ENCODE data around the gene ACSM6.

Gene ACSM6

GRCh38 chr10:95176101-95176500 is 17.9 kb upstream of the ACSM6 start:
- no peak for TF ChIP-seq CTCF (IDR thresholded peaks at IDR 0.05; ENCODE audit: control insufficient read depth, extremely low read depth, insufficient read depth)
- H3K4me3 ChIP-seq (ENCODE audit: low read depth, low read length), result no peak overlapping the region
- DNase-seq (ENCODE audit: low read depth), result no peak

- H3K4me3 ChIP-seq (ENCODE audit: low read depth, low read length), result no peak overlapping the region
- DNase-seq (ENCODE audit: low read depth), result no peak
- TF ChIP-seq CTCF (IDR thresholded peaks at IDR 0.05; ENCODE audit: control insufficient read depth, extremely low read depth, insufficient read depth), result no peak
Measured at GRCh38 chr10:95177429-95177828, 16.6 kb upstream of the ACSM6 start.

GRCh38 chr10:95178266-95178665 is 15.8 kb upstream of the ACSM6 start:
- DNase-seq (ENCODE audit: low read depth), result no peak
- TF ChIP-seq CTCF (IDR thresholded peaks at IDR 0.05; ENCODE audit: control insufficient read depth, extremely low read depth, insufficient read depth), result no peak

GRCh38 chr10:95178797-95179196 is 15.2 kb upstream of the ACSM6 start:
- TF ChIP-seq CTCF (IDR thresholded peaks at IDR 0.05; ENCODE audit: control insufficient read depth, extremely low read depth, insufficient read depth), result no peak
- H3K4me3 ChIP-seq (ENCODE audit: low read depth, low read length), result no peak overlapping the region

More at GRCh38 chr10:95178266-95178665, 15.8 kb upstream of the ACSM6 start:
- no peak overlapping the region for H3K4me3 ChIP-seq (ENCODE audit: low read depth, low read length)

GRCh38 chr10:95181726-95182125 is 12.3 kb upstream of the ACSM6 start:
- TF ChIP-seq CTCF (IDR thresholded peaks at IDR 0.05; ENCODE audit: control insufficient read depth, extremely low read depth, insufficient read depth), result no peak
- DNase-seq (ENCODE audit: low read depth), result peak; percentile 42
- H3K4me3 ChIP-seq (ENCODE audit: low read depth, low read length), result no peak overlapping the region

More at GRCh38 chr10:95178797-95179196, 15.2 kb upstream of the ACSM6 start:
- no peak for DNase-seq (ENCODE audit: low read depth)

GRCh38 chr10:95183271-95184230 is 10.5 kb upstream of the ACSM6 start:
- peak; percentile 99 for TF ChIP-seq CTCF (IDR thresholded peaks at IDR 0.05; ENCODE audit: control insufficient read depth, extremely low read depth, insufficient read depth)
- H3K4me3 ChIP-seq (ENCODE audit: low read depth, low read length), result peak overlapping the region; percentile 53
- DNase-seq (ENCODE audit: low read depth), result peak; percentile 35
